Measurements from ENCODE around the gene RILP.

The RILP gene

GRCh38 chr17:1605681-1606351 is 43.9 kb downstream of the RILP start:
- DNase-seq = no peak

- DNase-seq = no peak
These were observed 44.7 kb downstream of the RILP start for GRCh38 chr17:1604831-1605528.

GRCh38 chr17:1601571-1601970 is 48.1 kb downstream of the RILP start:
- DNase-seq = no peak

GRCh38 chr17:1598399-1599095 is 51.1 kb downstream of the RILP start:
- no peak for DNase-seq

GRCh38 chr17:1597861-1598342 is 51.8 kb downstream of the RILP start:
- DNase-seq = no peak

All from amygdala (tissue), 56 donors.